Fibroblast of skin of back (primary cell): ENCODE results near the gene CDC25C. TPM values are rescaled to one million over a fixed set of nuclear protein-coding genes. Genes with fewer than 3 reads are reported as not detected.

ENCODE experiments used
- DNase-seq: peaks from one replicate; pipeline ENCODE4 v3.0.0-alpha.2; 2013
- polyA plus RNA-seq, 2 experiments: library from polyadenylated mRNA; unstranded; fragments of 120-200 nt; gene quantifications; one replicate each; pipeline ENCODE4 v1.2.1, GENCODE V29; 2013; ENCODE audit not compliant: insufficient read length in 2 of 2

Gene CDC25C
- 14.8 TPM for polyA plus RNA-seq (2013, experiment 1 of 2; ENCODE audit: insufficient read length)
- 1.7 TPM for polyA plus RNA-seq (2013, experiment 2 of 2; ENCODE audit: insufficient read length)

DNA sequence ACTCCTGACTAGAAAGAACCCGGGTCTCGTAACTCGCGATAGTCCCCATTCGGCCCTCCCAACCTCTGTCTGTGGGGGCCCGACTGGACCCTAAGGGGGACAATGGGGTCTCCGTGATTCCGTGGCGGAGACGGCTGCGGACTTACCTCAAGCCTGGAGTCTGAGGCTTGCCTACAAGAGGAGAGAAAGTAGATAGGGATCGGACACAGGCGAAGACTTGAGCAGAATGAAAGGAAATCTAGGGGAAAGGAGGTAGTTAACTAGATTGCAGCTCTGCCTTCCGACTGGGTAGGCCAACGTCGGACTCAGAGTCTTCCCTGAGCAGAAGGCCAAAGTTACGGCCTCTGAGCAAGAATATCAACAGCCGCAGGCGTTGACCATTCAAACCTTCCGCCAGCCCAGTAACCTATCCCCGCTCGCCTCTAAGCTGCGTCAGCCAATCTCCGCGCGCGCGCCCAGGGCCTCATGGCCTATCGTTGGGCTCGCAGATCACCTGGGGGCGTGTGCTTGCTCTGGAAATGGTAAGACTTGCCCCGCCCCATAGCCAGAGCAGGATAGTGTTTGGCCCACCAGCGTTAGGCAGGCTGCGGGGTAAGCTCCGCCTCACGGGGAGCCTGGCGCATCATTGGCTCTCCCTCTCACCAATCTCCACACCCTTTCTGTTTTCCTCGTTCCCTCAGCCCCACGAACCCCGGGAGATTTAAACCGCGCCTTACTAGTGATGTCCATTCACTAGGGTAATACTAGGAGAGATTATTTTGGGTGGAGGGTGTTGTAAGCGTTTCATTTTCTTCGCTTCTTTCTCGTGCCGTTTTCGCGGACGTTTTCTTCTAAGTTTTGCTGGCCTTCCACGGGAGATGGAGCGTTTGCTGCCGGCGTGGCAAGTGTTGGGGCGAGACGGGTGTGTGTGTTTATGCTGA lies at the start of gene CDC25C:
CDC25C (minus strand) TSS at position 356 of the 920 bp plus-strand sequence. CDS start 624 bp downstream, outside the sequence.
- peak; percentile 100 for DNase-seq

DNA sequence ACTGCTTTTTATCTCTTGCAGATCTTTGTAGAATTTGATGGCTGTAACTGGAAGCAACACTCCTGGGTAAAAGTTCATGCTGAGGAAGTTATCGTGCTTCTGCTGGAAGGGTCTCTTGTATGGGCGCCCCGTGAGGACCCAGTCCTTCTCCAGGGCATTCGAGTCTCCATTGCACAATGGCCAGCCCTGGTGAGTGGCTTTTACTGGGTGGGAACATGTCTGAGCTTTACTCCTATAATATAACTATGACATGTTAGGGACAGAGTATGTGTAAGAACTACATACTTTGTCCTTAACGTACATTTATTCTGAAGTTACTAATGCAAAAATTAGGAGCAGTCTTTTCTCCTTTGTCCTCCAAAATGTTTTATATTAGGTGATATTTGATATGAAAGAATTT lies 41.0 kb upstream of the CDC25C start:
- DNase-seq, result no peak

DNA sequence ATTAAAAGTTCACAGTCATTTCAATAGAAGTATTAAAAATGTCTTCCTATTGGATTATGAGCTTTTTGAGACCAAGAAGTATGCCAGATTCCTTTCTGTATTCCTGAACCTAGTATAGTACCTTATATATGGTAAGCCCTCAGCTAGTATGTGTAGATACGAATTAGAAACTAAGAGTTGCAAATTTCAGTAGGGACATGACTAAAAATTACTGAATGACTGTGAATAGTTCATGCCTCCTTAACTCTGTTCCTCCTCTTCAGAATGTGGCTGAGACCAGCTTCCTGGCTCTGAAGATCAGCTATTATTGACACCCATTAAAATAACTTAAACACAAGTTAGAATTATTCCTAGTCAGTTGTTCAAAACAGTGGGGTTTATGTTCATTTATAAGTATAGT lies 40.6 kb upstream of the CDC25C start:
- no peak for DNase-seq

DNA sequence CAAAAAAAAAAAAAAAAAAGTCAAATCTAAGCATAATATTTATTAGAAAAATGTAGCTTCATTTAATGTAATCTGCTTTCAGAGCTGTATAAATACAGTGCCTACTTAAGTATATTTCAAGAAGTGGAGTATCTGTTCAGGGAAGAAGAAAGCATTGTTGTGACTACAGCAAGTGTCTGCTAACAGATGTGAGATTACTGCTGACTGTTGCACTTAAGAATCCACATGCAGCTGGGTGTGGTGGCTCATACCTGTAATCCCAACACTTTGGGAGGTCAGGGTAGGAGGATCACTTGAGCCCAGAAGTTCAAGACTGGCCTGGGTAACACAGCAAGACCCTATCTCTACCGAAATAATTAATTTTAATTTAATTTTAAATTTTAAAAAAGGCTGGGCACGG lies 39.9 kb upstream of the CDC25C start:
- DNase-seq, result no peak

DNA sequence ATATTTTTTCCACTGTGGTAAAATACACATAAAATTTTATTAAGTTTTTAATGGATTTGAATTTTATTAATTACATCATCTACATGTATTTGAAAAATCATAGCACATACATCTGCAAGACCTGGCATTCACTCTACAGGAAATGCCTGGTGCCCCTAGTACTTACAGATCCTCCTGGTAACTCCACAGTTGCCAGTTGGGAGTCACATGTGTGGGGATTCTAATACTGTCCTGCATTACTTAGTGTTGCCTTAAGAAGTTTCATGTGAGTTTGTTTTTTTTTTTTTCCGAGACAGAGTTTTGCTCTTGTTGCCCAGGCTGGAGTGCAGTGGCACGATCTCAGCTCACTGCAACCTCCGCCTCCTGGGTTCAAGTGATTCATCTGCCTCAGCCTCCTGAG lies 38.9 kb upstream of the CDC25C start:
- no peak for DNase-seq

DNA sequence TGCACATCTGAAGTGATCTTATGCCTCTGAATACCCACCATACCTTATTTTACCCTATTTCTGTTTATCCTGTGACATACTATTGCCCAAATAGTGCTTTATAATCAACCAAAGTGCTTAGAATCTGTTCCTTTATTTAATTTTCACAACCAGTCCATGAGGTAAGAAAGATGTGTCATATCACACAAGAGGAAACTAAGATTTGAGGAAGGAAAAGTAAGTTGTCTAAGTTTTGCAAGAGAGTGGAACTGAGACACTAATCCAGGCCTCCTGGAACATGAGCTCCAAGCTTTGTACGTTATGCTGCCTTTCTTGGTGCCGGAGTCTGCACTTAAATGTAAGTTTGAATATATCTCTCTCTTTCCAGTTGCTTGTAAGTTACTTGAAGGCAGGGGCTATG lies 38.1 kb upstream of the CDC25C start:
- DNase-seq, result no peak

DNA sequence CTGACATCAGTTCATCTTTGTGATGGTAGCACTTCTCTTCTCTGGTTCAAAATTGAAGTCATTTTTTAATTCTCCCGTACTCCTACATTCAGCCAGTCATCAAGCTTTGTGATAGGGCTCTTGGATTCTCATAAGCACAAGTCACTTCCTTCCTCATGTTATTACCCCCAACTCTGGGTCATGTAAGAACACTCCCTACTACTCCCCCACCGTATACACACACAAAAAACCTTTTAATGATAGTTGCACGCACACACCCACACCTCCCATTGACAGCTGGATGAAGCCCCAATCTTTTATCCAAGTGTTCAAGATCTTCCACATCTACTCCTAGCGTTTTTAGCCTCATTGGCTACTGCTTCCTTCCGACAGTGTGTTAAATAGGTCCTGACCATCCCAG lies 37.7 kb upstream of the CDC25C start:
- no peak for DNase-seq

DNA sequence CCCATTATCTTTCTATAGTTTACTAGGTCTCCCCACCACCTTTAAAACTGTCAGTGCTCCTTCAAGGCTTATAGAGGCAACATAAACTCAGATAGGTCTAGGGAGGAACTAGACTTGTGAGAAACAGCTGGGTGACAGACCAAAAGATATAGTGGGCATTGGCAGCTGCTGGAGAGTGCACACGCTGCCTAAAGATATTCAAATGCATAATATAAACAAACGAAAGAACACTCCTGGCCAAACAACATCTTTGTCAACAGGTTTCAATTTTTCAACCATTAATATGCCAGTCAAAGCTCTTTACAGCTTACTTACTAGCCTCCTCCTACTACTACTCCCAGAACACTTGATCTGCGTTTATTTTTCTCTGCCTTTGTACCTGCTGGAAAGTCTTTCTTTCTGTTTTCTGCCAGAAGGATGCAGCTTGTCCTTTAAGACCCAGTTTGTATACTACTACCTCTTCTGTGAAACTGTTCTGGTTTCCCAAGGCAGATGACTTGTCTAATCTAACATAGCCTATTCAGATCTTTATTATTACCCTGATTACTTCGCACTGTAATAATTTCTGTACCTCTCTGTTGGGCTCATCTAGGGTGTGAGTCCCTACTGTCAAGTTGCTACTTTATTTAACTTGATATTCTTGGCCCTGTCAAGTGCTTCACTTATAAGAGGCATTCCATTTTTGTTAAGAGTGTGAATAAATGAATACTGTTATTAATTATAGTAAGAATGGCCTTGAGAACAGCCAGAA lies 35.2 kb upstream of the CDC25C start:
- no peak for DNase-seq

DNA sequence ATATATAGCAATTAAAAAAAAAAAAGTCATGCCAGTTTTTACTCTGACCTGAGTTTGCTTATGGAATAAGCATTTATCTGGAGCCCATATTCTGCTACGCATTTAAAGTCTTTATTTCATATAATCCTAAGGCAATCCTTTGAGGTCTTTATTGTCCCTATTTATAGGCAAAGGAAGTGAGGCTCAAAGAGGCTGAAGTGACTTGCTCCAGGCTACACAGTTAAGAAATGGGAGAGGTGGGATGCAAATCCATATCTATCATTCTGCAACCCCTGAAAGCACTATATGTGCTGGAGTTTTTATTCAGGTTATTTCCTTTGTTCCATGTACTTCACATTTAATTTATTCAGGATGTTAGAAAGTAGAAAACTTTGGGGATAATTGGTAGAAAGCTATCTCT lies 33.0 kb upstream of the CDC25C start:
- no peak for DNase-seq

DNA sequence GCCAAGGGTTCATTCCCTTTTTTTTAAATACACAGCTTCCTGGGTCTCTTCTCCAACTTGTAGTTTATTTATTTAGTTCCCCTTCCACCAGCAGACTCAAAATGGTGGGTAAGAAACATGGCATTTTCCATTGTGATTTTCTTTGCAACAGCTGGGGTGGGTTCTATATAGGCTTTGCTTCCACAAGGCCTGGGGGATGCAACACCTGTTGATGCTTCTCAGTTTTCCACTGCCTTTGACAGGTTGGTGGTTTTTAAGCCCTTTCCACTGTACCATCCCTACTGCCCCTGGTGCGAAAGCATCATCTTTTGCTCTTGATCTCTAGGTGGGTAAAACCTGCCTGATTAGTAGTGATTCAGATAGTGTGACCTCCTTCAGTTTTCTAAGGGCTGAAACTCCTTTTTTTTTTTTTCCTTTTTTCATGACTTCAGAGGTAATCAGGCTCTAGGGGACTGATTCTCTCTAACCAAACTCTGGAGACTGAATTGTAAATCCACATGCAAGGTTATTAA lies 29.4 kb upstream of the CDC25C start:
- DNase-seq, result no peak

DNA sequence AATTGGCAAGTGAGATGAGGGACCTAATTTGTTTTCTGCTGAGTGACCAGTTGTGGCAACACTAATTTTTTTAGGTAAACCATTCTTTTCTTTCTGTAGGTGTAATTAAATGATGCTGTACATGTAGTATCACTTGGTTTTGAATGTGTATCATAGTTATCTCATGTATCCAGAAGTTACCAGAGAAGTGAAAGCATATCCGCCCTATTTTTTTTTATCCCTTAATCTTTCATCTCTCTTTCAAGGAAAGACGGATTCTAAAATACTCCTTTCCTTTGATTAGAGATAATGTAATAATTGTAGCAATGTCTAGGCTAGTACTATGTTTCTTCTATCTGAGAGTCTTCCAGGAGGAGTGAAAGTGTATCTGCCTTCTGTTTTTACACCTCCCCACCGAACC lies 28.0 kb upstream of the CDC25C start:
- DNase-seq, result no peak

DNA sequence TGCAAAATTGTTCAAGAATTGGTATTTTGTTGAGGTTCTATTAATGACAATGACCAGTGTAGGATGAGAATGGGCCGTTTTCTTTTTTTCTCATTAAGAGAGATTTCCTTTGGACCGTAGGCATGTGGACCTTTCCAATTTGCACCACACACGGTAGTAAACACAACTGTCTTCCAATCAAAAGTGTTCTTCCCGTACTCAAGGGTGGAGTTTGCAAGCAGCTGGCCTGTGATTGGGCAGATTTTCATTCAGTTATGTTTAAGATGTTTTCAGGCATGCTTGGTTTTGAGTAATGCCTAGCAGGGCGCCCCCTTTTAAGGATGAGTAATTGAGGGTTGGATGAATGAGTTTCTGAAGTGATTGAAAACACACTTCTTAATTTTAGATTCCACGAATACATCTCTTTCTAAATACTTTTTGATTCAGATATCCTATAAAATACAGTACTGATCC lies 23.3 kb upstream of the CDC25C start:
- DNase-seq, result peak; percentile 79

DNA sequence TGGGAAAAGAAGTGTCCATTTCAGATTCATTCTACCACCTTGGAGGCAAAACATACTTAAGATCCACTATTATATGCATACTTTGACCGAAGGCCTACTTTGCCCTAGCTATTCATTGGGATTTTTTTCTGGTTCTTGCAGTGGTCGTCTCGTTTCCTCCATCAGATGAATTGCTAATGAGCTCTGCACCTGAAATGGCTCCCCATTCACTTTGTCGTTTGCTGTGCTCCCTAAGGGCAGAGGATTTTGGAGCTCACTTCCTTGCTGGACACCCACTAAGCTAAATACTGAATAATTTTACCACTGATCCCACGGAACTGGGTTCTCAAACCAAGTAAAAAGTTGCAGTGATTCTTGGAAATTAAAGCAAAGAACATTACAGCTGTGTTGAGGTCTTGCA lies 22.8 kb upstream of the CDC25C start:
- DNase-seq, result no peak

DNA sequence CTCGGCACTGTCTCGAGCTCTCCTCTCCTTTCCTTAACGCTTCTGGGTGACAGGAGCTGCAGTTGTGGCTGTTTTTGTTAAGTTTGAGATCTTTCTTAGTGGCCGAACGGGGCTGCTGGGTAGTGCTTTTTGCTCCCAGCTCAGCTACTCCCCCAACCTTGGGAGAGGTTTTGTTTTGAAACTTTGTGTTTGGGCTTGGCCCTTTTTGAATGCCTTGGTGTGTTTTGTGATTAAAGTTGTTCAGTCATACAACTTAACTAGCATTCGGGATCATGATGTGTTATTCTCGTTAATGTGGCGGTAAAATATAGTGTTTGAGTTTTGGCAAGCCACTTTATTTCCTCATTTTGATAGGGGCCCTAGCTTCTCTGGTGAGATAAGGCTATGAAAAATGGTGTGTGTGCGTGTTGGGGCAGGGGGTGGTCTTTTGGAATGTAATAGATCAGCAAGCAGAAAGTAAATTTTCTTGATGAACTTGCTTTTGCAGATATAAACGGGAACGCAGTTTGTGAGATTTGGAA lies 22.0 kb upstream of the CDC25C start:
- DNase-seq, result no peak

DNA sequence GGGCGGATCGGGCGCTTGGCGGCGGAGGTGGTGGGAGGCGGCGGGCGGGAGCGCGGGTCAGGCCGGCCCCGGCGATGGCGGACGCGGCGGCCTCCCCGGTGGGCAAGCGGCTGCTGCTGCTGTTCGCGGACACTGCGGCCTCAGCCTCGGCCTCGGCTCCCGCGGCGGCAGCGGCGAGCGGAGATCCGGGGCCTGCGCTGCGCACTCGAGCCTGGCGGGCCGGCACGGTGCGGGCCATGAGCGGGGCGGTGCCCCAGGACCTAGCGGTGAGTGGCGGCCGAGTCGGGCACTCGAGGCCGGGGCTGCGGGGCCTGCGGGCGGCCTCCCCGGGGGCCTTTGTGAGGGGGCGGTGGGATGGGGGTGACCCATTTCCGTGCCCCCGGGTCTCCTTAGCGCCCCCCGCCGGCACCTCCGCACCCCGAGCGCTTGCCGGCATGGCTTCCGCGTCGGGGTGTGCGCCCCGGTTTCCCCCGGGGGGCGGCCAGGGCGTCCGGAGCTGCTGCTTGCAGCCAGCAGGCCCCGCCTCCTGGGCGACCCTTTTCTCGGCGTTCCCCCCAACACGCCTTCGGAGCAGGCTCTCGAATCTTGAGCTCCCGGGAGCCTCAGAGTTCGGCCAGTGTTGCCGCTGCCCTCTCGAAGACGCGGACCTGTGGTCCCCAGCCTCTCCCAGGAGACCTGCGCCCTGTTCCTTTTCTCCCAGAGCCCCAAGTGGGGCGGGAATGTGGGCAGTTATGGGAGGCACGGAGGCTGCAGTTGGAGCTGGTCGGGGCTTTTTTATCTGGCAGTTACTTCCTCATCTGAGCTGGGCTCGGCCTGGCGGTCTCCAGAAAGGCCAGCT lies 21.3 kb upstream of the CDC25C start:
- DNase-seq, result peak; percentile 66

DNA sequence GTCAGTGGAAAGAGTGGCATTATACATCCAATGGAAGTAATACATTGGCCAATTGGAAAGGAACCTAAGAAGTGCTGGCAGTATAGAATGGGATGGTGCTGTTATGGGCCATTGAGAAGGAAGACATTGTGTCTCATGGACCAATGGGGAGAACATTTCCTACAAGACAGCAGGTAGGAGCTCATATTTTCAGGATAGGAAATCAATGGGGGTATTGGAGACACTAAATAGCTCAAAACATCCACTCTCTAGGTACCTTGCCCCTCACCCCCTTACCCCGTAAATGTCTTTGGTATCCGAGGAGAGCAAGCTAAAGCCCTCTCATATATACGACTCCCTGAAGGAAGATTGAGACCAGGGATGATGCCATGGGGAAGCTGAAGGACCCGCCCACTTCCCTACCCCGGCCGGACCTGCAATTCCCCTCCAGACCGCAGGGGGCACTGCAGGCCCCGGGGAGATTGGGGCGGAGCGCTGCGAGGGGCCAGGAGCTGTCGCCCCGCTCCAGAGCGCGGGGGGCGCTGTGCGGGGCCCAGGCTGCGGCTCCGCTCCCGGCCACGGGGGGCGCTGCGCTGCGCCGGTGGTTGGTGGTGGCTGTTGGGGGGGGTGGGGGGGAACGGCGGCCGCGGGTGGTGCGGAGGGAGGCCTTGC lies 20.6 kb upstream of the CDC25C start, which contains the start of gene KDM3B:
KDM3B (plus strand) TSS at position 615 of the 651 bp plus-strand sequence. CDS start 111 bp downstream, outside the sequence.
- peak; percentile 84 for DNase-seq

DNA sequence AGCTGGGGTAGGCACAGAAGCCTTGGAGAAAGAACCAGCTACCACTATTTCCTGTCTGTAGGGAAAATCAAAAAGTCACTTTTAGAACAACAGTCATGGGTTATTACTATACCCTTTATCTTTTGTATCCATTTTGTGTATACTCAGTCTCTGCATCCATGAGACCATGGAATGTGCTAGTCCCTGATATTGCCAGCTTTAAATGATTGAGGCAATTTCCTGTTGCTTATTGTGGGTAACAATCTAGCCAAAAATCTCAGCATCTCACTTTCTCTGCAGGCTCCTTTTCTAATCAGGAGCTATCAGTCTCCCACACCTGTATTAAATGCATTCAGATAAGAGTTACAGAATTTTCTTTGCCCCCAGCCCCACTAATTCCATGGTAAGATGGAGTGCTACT lies 19.9 kb upstream of the CDC25C start:
- DNase-seq, result no peak

DNA sequence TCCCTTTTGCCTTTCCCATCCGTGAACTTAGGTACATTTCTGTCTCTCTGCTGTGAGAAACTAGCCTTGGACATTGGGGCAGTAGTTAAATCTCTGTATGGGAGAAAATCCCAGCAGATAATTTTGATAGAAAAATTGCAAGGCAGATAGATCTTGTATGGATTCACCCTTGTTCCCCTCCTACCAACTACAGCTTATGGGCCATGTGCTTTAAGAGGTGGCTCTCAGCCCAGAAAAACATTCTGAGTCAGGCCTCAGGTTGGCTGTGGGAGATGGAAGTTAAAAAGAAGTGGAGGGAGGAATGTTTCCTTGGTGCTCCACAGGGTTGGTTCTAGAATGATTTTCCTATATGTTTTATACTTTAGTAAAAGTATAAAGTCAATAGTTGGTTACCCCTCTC lies 19.5 kb upstream of the CDC25C start:
- DNase-seq, result peak; percentile 76

DNA sequence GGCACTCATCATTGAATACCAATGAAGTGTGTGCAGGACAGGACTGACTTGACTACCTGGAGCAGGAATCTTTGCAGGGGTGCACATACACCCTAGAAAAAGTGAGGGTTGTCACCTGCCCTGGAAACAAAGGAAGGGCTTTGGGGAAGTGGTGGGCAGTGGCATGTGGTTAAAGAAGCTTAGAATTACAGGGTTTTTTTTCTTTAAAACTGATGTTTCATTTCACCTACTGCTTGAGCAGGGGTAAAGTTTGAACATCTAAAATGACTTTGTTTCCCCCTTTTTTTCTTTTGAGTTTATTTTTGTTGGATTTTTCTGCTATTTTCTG lies 18.9 kb upstream of the CDC25C start:
- no peak for DNase-seq

DNA sequence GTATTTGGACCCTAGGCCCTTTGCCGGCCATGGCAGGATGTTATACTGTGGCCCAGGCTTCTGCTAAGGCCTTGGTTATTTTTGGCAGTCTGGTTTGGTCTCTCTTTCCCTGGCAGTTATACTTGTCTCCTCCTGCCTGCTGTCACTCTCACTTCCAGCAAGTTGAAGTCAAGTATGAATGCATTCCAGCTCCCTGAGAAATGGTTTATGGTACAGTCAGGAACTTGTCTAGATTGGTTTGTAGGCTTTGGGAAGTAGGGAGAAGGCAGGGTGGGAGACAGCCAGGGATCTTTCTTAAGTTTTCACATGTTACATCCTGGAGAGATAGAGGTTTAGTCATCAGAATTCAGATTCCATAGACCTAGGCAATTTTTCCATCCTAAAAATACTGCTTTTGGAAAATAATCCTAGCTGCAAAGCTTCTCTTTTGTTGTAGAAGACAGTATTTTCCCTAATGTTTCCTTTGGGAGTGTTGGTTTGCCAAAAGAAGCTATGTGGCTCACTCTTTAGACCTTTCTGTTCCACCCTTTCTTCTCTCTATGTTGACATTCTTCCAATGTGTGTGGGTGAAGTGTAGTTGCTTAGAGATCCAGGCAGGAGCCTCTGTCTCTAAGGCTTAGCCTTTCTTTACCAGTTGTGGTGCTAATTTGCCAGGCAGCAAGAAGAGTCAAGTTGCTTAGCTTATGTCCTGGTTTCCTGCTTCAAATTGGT lies 18.4 kb upstream of the CDC25C start:
- DNase-seq, result peak; percentile 35

DNA sequence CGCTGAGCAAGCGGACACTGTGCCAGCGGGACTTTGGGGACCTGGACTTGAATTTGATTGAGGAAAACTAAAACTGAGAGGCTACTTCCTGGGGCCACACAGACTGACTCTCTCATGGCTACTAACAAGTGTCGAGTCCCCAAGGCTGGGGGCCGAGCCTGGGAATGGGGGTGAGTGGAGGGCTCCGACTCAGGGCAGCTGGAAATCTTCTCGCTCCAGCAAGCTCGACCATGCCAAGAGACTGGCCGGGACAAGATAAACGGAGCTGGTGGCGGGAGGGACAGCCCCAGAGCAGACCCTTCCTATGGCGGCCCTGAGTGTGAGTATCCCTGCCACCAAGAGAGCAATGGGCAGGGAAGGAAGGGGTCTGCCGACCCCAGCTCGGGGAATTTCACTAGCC lies 15.3 kb upstream of the CDC25C start:
- no peak for DNase-seq
